ENCODE results near the gene ADAM22. TPM values are rescaled to one million over a fixed set of nuclear protein-coding genes. Genes with fewer than 3 reads are reported as not detected.

ADAM22 gene
- total and polyA plus RNA-seq, 10 donors = 0.43 to 4.4 (median 3.0) TPM

DNA sequence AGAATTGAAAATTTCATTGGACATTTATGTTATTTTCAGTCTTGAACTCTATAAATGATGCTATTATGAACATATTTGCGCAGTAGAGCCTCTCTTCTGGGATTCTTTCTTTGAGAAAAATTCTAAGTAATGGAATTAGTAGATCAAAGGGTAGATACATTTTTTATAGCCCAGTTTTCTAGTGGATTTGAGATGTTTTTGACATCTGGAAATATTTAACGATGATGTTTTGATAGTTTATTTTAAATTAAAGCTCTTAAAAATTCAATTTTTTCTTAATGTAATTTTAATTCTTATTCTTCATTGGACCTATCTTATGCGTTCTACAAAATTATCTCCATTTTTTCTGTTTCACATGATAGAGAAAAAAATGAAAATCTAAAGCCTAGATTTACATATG is 103.0 kb downstream of the ADAM22 start:
- H3K9me3 ChIP-seq = peaks cover 0 to 12% (median 10%) of the 10 kb centered on the region in 8 donors
- no peak for TF ChIP-seq POLR2A (IDR thresholded peaks at IDR 0.05)
- no peak overlapping the region for H3K27ac ChIP-seq
- peaks cover 0 to 2% (median 0%) of the 10 kb centered on the region in 6 donors for H3K36me3 ChIP-seq
- no peak overlapping the region for H3K4me3 ChIP-seq
- WGBS, 5 donors = 91 to 97% (median 94%) methylated on average over 3 of the region's 3 CpGs
- H3K4me1 ChIP-seq = peaks cover 0 to under 1% (median 0%) of the 10 kb centered on the region in 6 donors
- DNase-seq = no peak
- no peaks in the 10 kb centered on the region for H3K27me3 ChIP-seq (replicated peaks in 1 of 7)
- intact Hi-C loops (cut with DNase I; ENCODE audit: low total_unique reads) = no loop called here

DNA sequence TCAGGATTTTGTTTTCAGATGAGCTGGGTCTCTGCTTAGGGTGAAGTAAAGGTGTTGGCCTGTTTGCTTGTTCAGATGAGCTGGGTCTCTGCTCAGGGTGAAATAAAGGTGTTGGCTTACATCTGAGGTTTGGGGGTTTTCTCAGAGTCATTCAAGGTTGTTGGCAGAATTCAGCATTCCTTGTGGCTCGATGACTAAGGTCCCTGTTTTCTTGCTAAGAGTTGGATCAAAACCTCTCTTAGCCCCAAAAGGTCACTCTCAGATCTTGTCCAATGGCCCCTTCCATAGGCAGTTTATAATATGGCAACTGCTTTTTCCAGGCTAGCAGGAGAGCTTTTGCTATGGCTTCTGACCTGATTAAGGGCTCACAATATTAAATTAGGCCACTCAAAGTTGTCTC is 106.6 kb downstream of the ADAM22 start:
- 54 to 92% (median 88%) methylated on average over 1 of the region's 1 CpG for WGBS, 5 donors

DNA sequence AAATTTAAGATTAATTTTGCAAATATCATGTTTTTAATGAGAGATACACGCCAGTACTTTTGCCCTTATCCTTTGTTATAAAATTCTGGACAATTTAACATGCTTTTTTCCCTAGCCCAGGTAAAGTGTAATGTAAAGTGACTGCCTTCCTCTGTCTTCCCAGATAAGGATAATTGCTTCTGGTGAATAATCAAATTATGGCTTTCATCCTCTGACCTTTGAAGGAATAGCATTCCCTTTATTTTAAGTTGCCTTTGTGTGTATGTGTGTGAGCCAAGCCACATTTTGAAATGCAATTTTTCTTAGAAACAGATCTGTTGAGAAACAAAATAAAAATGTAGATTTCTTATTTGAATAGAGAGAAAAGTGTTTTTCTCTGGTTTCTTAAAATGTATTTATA is 107.5 kb downstream of the ADAM22 start:
- no peaks in the 10 kb centered on the region for H3K9me3 ChIP-seq

More for the DNA sequence above, 106.6 kb downstream of the ADAM22 start:
- Histone ChIP-seq H3K9me3 (no peaks in the 10 kb centered on the region), H3K4me1 (peaks cover 0 to 6% (median 0%) of the 10 kb centered on the region in 6 donors), H3K4me3 (no peak overlapping the region), H3K27ac (no peak overlapping the region), H3K36me3 (no peaks in the 10 kb centered on the region), H3K27me3 (replicated peaks in 1 of 7) (no peaks in the 10 kb centered on the region)
- no peak for TF ChIP-seq POLR2A (IDR thresholded peaks at IDR 0.05)
- TF ChIP-seq POLR2AphosphoS5 (IDR thresholded peaks at IDR 0.05) = no peak
- TF ChIP-seq, protein P1, sequence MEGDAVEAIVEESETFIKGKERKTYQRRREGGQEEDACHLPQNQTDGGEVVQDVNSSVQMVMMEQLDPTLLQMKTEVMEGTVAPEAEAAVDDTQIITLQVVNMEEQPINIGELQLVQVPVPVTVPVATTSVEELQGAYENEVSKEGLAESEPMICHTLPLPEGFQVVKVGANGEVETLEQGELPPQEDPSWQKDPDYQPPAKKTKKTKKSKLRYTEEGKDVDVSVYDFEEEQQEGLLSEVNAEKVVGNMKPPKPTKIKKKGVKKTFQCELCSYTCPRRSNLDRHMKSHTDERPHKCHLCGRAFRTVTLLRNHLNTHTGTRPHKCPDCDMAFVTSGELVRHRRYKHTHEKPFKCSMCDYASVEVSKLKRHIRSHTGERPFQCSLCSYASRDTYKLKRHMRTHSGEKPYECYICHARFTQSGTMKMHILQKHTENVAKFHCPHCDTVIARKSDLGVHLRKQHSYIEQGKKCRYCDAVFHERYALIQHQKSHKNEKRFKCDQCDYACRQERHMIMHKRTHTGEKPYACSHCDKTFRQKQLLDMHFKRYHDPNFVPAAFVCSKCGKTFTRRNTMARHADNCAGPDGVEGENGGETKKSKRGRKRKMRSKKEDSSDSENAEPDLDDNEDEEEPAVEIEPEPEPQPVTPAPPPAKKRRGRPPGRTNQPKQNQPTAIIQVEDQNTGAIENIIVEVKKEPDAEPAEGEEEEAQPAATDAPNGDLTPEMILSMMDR (IDR thresholded peaks at IDR 0.05 in 8 of 11, conservative IDR thresholded peaks at IDR 0.05 in 3 of 11) = no peak
- DNase-seq = no peak
- intact Hi-C loops (cut with DNase I; ENCODE audit: low total_unique reads) = no loop called here

DNA sequence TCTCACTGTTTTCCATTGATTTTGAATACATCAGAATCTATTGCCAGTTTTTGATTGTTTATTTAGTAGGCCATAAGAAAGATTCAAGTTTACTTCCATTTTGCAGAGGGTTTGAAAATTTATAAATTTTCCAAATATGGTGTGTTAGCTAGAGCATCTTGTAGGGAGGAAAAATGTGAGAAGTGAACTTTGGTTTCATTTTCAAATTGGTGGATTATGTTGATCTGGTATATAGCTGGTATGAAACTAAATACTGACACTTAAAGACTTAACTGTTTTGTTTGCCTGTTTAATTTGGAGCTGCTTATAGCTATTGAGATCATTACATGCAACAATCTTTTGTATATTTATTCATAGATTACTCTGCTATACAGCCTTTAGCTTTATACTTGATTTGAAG is 108.1 kb downstream of the ADAM22 start:
- Histone ChIP-seq H3K4me1 (peaks cover 0 to 11% (median 4%) of the 10 kb centered on the region in 6 donors), H3K9me3 (no peaks in the 10 kb centered on the region), H3K4me3 (no peak overlapping the region), H3K36me3 (no peaks in the 10 kb centered on the region), H3K27ac (no peak overlapping the region), H3K27me3 (replicated peaks in 1 of 7) (no peaks in the 10 kb centered on the region)
- no peak for DNase-seq
- intact Hi-C loops (cut with DNase I; ENCODE audit: low total_unique reads) = no loop called here
- TF ChIP-seq, protein P1 (IDR thresholded peaks at IDR 0.05 in 8 of 11, conservative IDR thresholded peaks at IDR 0.05 in 3 of 11) = no peak
- TF ChIP-seq POLR2AphosphoS5 (IDR thresholded peaks at IDR 0.05) (no peak), POLR2A (IDR thresholded peaks at IDR 0.05) (no peak)

More for the DNA sequence above, 107.5 kb downstream of the ADAM22 start:
- TF ChIP-seq POLR2A (IDR thresholded peaks at IDR 0.05) (no peak), POLR2AphosphoS5 (IDR thresholded peaks at IDR 0.05) (no peak)
- TF ChIP-seq, protein P1 (IDR thresholded peaks at IDR 0.05 in 8 of 11, conservative IDR thresholded peaks at IDR 0.05 in 3 of 11) = no peak
- no peak for DNase-seq
- intact Hi-C loops (cut with DNase I; ENCODE audit: low total_unique reads) = no loop called here
- Histone ChIP-seq H3K27me3 (replicated peaks in 1 of 7) (no peaks in the 10 kb centered on the region), H3K27ac (no peak overlapping the region), H3K4me3 (no peak overlapping the region), H3K36me3 (no peaks in the 10 kb centered on the region), H3K4me1 (peaks cover 0 to 11% (median 3%) of the 10 kb centered on the region in 6 donors)
- WGBS, 5 donors = 87 to 92% (median 91%) methylated on average over 1 of the region's 1 CpG

DNA sequence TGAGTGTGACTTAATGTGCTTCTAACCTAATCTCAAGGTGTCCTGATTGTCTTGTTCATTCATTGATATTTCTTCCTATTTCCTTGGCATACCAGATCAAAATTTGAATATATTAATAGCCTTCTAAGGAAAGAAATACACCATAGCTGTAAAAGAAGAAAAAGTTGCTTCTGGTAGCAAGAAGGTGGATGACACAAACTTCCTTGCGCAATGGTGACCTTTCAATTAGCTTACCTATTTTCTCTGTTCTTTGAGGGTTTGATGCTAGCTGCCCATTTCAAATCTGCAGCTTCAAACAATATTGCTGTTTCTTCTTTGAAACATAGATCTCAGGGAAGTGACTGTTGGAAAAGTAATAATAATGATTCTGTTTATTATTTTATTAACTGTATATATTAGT is 108.8 kb downstream of the ADAM22 start:
- no peak overlapping the region for H3K4me3 ChIP-seq
- WGBS, 5 donors = 93 to 100% (median 100%) methylated on average over 1 of the region's 1 CpG
- no peak for DNase-seq
- no peaks in the 10 kb centered on the region for H3K9me3 ChIP-seq
- H3K4me1 ChIP-seq = peaks cover 0 to 11% (median 4%) of the 10 kb centered on the region in 6 donors
- H3K27me3 ChIP-seq (replicated peaks in 1 of 7) = no peaks in the 10 kb centered on the region
- H3K36me3 ChIP-seq = no peaks in the 10 kb centered on the region
- intact Hi-C loops (cut with DNase I; ENCODE audit: low total_unique reads) = no loop called here
- TF ChIP-seq POLR2A (IDR thresholded peaks at IDR 0.05) = no peak
- TF ChIP-seq, protein P1 (IDR thresholded peaks at IDR 0.05 in 8 of 11, conservative IDR thresholded peaks at IDR 0.05 in 3 of 11) = no peak
- no peak for TF ChIP-seq POLR2AphosphoS5 (IDR thresholded peaks at IDR 0.05)
- no peak overlapping the region for H3K27ac ChIP-seq

All from spleen (tissue), 11 donors.